ENCODE measurements around the gene AVL9.

The AVL9 gene

DNA sequence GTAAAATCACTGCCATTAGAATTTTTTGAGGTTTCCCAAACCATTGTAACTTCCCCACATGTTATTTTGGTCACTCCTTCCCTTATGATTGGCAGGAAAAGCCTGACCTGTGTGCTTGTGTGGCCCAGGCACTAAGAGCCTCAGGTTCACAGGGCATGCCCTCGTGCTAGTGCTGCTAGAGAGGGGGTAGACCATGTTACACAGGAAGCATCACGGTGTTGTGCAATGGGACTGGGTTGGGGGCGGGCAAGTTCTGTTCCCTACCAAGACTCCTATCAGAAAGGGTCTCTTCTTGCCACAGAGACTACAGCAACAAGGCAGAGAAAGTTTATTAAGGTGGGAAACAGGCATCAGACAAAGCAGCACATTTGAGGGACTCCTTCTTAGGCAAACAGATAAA is 37.3 kb upstream of the AVL9 start:
- H2AFZ ChIP-seq (ENCODE audit: low read length) = no peak overlapping the region
- no peaks in the 10 kb centered on the region for H3F3A ChIP-seq (ENCODE audit: insufficient read depth, low read length)
- no peak overlapping the region for H3K4me2 ChIP-seq (ENCODE audit: low read length)
- no peaks in the 10 kb centered on the region for H3K79me2 ChIP-seq (ENCODE audit: insufficient read depth, low read length)
- no peak overlapping the region for H3K9ac ChIP-seq (ENCODE audit: low read length)
- H3K4me1 ChIP-seq (ENCODE audit: insufficient read depth, low read length, severe bottlenecking) = no peaks in the 10 kb centered on the region
- H4K20me1 ChIP-seq (ENCODE audit: insufficient read depth, low read length) = no peaks in the 10 kb centered on the region
- TF ChIP-seq, protein P1, sequence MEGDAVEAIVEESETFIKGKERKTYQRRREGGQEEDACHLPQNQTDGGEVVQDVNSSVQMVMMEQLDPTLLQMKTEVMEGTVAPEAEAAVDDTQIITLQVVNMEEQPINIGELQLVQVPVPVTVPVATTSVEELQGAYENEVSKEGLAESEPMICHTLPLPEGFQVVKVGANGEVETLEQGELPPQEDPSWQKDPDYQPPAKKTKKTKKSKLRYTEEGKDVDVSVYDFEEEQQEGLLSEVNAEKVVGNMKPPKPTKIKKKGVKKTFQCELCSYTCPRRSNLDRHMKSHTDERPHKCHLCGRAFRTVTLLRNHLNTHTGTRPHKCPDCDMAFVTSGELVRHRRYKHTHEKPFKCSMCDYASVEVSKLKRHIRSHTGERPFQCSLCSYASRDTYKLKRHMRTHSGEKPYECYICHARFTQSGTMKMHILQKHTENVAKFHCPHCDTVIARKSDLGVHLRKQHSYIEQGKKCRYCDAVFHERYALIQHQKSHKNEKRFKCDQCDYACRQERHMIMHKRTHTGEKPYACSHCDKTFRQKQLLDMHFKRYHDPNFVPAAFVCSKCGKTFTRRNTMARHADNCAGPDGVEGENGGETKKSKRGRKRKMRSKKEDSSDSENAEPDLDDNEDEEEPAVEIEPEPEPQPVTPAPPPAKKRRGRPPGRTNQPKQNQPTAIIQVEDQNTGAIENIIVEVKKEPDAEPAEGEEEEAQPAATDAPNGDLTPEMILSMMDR (IDR thresholded peaks at IDR 0.05; ENCODE audit: low read length) = no peak
- no peak for TF ChIP-seq EZH2 (IDR thresholded peaks at IDR 0.05; ENCODE audit: borderline replicate concordance, low read length)
- no peaks in the 10 kb centered on the region for H3K9me3 ChIP-seq (ENCODE audit: low read length)
- no peak overlapping the region for H3K4me3 ChIP-seq (ENCODE audit: low read depth, low read length, poor library complexity, severe bottlenecking)
- H3K36me3 ChIP-seq (ENCODE audit: insufficient read depth, low read length) = no peaks in the 10 kb centered on the region
- no peaks in the 10 kb centered on the region for H3K9me2 ChIP-seq (ENCODE audit: low read depth, low read length)
- no peaks in the 10 kb centered on the region; the same call in 1 of the 2 replicates for H3K27me3 ChIP-seq (ENCODE audit: insufficient read depth, low read length)
- H3K27ac ChIP-seq (ENCODE audit: low read depth, low read length, poor library complexity, severe bottlenecking) = no peak overlapping the region

- Histone ChIP-seq H3K4me2 (ENCODE audit: low read length) (no peak overlapping the region), H3K9ac (ENCODE audit: low read length) (no peak overlapping the region), H3K9me3 (ENCODE audit: low read length) (no peaks in the 10 kb centered on the region), H3K4me3 (ENCODE audit: low read depth, low read length, poor library complexity, severe bottlenecking) (no peak overlapping the region), H3K36me3 (ENCODE audit: insufficient read depth, low read length) (no peaks in the 10 kb centered on the region), H3K9me2 (ENCODE audit: low read depth, low read length) (no peaks in the 10 kb centered on the region), H3K4me1 (ENCODE audit: insufficient read depth, low read length, severe bottlenecking) (no peaks in the 10 kb centered on the region), H2AFZ (ENCODE audit: low read length) (no peak overlapping the region), H3K27me3 (ENCODE audit: insufficient read depth, low read length) (no peaks in the 10 kb centered on the region; the same call in 1 of the 2 replicates), H4K20me1 (ENCODE audit: insufficient read depth, low read length) (no peaks in the 10 kb centered on the region), H3F3A (ENCODE audit: insufficient read depth, low read length) (no peaks in the 10 kb centered on the region), H3K27ac (ENCODE audit: low read depth, low read length, poor library complexity, severe bottlenecking) (no peak overlapping the region), H3K79me2 (ENCODE audit: insufficient read depth, low read length) (no peaks in the 10 kb centered on the region)
- TF ChIP-seq EZH2 (IDR thresholded peaks at IDR 0.05; ENCODE audit: borderline replicate concordance, low read length) = no peak
- TF ChIP-seq, protein P1 (IDR thresholded peaks at IDR 0.05; ENCODE audit: low read length) = no peak
Observed at GRCh38 chr7:32459788-32460187, 35.5 kb upstream of the AVL9 start.

DNA sequence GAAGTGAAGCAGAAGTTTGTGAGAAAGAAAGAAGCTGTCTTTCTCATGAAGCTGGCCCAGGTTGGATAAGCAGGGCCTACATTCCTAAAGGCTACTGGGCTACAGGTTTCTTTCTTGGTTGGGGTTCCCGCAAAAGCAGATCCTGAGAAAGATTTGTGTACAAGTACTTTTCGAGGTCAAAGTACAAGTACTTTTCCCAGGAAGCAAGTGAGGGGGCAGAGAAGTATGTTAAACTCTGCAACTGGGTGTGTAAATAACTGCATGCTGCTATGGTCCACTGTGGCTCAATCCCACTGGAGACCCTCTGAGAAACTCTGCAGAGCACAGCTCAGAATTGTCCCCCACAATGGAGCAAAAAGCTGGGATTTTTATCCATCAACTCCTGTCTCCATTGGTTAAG is 33.8 kb upstream of the AVL9 start:
- no peaks in the 10 kb centered on the region for H3K79me2 ChIP-seq (ENCODE audit: insufficient read depth, low read length)
- H3K9ac ChIP-seq (ENCODE audit: low read length) = no peak overlapping the region
- H3K27ac ChIP-seq (ENCODE audit: low read depth, low read length, poor library complexity, severe bottlenecking) = no peak overlapping the region
- no peaks in the 10 kb centered on the region for H4K20me1 ChIP-seq (ENCODE audit: insufficient read depth, low read length)
- TF ChIP-seq, protein P1 (IDR thresholded peaks at IDR 0.05; ENCODE audit: low read length) = no peak
- TF ChIP-seq EZH2 (IDR thresholded peaks at IDR 0.05; ENCODE audit: borderline replicate concordance, low read length) = no peak
- H2AFZ ChIP-seq (ENCODE audit: low read length) = no peak overlapping the region
- H3K4me1 ChIP-seq (ENCODE audit: insufficient read depth, low read length, severe bottlenecking) = no peaks in the 10 kb centered on the region
- H3K9me2 ChIP-seq (ENCODE audit: low read depth, low read length) = no peaks in the 10 kb centered on the region
- H3K4me3 ChIP-seq (ENCODE audit: low read depth, low read length, poor library complexity, severe bottlenecking) = no peak overlapping the region
- no peaks in the 10 kb centered on the region for H3F3A ChIP-seq (ENCODE audit: insufficient read depth, low read length)
- no peaks in the 10 kb centered on the region for H3K36me3 ChIP-seq (ENCODE audit: insufficient read depth, low read length)
- H3K27me3 ChIP-seq (ENCODE audit: insufficient read depth, low read length) = no peaks in the 10 kb centered on the region; the same call in 1 of the 2 replicates
- H3K4me2 ChIP-seq (ENCODE audit: low read length) = no peak overlapping the region
- H3K9me3 ChIP-seq (ENCODE audit: low read length) = no peaks in the 10 kb centered on the region
